Spleen (tissue), 11 donors: Measurements from ENCODE around the gene NPPC. TPM values are rescaled to one million over a fixed set of nuclear protein-coding genes. Genes with fewer than 3 reads are reported as not detected.
A peak's percentile ranks its signal among the peaks of the same experiment; 100 is the strongest.

Experiments
- DNase-seq: peaks from one replicate; pipeline ENCODE4 v3.0.0-alpha.2; 2020
- H3K27ac ChIP-seq, 8 donors: fragments of 200-600 bp; sonication (generic) in 7 of 8; 1 replicate in 4 of 8; 2 replicates in 4 of 8; pipeline versions ENCODE4 v1.5.0 to v1.8.0; 2016 to 2021; ENCODE audit warnings: inconsistent platforms in 4 of 8, mild to moderate bottlenecking in 4 of 8, moderate library complexity in 1 of 8
- H3K27me3 ChIP-seq, 7 donors: fragments of 200-600 bp; sonication (generic) in 6 of 7; replicated peaks in 1 of 7; 1 replicate in 4 of 7; 2 replicates in 3 of 7; pipeline versions ENCODE4 v1.5.0 to v1.8.0; 2016 to 2021; ENCODE audit warnings: inconsistent platforms in 3 of 7, mild to moderate bottlenecking in 1 of 7
- H3K36me3 ChIP-seq, 6 donors: fragments of 200-600 bp; sonication (generic) in 5 of 6; 1 replicate in 4 of 6; 2 replicates in 2 of 6; pipeline versions ENCODE4 v1.5.0 to v1.8.0; 2016 to 2021; ENCODE audit warnings: inconsistent platforms in 2 of 6
- H3K4me1 ChIP-seq, 6 donors: fragments of 200-600 bp; sonication (generic) in 5 of 6; 1 replicate in 3 of 6; 2 replicates in 3 of 6; pipeline versions ENCODE4 v1.5.0 to v1.8.0; 2016 to 2021; ENCODE audit warnings: inconsistent platforms in 3 of 6
- H3K4me3 ChIP-seq, 8 donors: fragments of 200-600 bp; sonication (generic) in 7 of 8; 1 replicate in 4 of 8; 2 replicates in 4 of 8; pipeline versions ENCODE4 v1.5.0 to v1.8.0; 2016 to 2021; ENCODE audit warnings: inconsistent platforms in 4 of 8, mild to moderate bottlenecking in 4 of 8, moderate library complexity in 2 of 8
- H3K9me3 ChIP-seq, 8 donors: fragments of 200-600 bp; sonication (generic) in 7 of 8; 1 replicate in 4 of 8; 2 replicates in 4 of 8; pipeline versions ENCODE4 v1.5.0 to v1.8.0; 2016 to 2021; ENCODE audit warnings: inconsistent platforms in 4 of 8
- CTCF ChIP-seq, 11 experiments: fragments of 200-600 bp in 7 of 11; fragments of 450-650 bp in 4 of 11; sonication (generic) in 4 of 11; IDR thresholded peaks in 8 of 11; conservative IDR thresholded peaks in 3 of 11; 1 replicate in 7 of 11; 2 replicates in 4 of 11; pipeline versions ENCODE4 v1.4.0 to v1.8.0; 2016 to 2021; ENCODE audit warnings: antibody characterized with exemption in 11 of 11, inconsistent platforms in 4 of 11, mild to moderate bottlenecking in 1 of 11
- POLR2A ChIP-seq, 3 donors: fragments of 450-650 bp; IDR thresholded peaks; one replicate each; pipeline ENCODE4 v1.5.1; 2017; ENCODE audit warnings: antibody characterized with exemption in 3 of 3, mild to moderate bottlenecking in 1 of 3
- POLR2AphosphoS5 ChIP-seq, 3 donors: sonication (generic); formaldehyde crosslinking; IDR thresholded peaks; one replicate each; pipeline ENCODE4 v1.5.1; 2017; ENCODE audit warnings: antibody characterized with exemption in 3 of 3
- WGBS, 5 donors: extraction: QIAGEN DNeasy Blood & Tissue Kit in 3 of 5; methylation state at CpG; one replicate each; pipeline versions ENCODE4 v1.1.5 to v1.1.7; 2013 to 2018; 5-methylcytosine and 5-hydroxymethylcytosine counted together
- intact Hi-C: fragments of 100-400 bp; cut with DNase I; formaldehyde crosslinking; loops from one replicate; pipeline ENCODE4 v1.15.0; 2023; ENCODE audit warnings: low total_unique reads
- polyA plus RNA-seq, 3 donors: library from polyadenylated mRNA; stranded (reverse); fragments of 200-250 nt; gene quantifications; one replicate each; pipeline ENCODE4 v1.2.1, GENCODE V29; 2013
- total RNA-seq, 7 donors: library from RNA; depleted of rRNA in 3 of 7; stranded (reverse); fragments of >200 nt in 3 of 7; fragmentation: NEBNext Ultra II Directional in 4 of 7; extraction: Animal tissue kit (Norgen Biotek cat#: 25700) in 4 of 7; gene quantifications; one replicate each; pipeline versions ENCODE4 v1.1.0 to v1.2.1, GENCODE V29; 2016 to 2021
- donor health status: healthy with polysubstance abuse.
- donor health status: DM: no; HTN: no; CAD: no; lungs with moderate emphysema.
- donor health status: DM: no; HTN: no; CAD: no.
- donor health status: Bipolar disorder and iron deficiency.
- donor health status: healthy.
- donor health status: DM: no; HTN: no; CAD: no.
- donor health status: DM: yes; HTN: yes; CAD: no.

Gene NPPC
- total and polyA plus RNA-seq, 10 donors: 0.10 to 2.2 (median 0.84) TPM; not detected in 6

GRCh38 chr2:231923010-231923344, 3.2 kb downstream of the NPPC start:
- no peaks in the 10 kb centered on the region for H3K9me3 ChIP-seq
- no peak overlapping the region for H3K27ac ChIP-seq
- peaks cover 0 to 85% (median 44%) of the 10 kb centered on the region in 7 donors for H3K27me3 ChIP-seq
- H3K4me1 ChIP-seq: peaks cover 20 to 32% (median 27%) of the 10 kb centered on the region in 6 donors
- peak; percentile 47 for DNase-seq
- H3K36me3 ChIP-seq: no peaks in the 10 kb centered on the region
- no peak overlapping the region for H3K4me3 ChIP-seq
- WGBS, 5 donors: 61 to 91% (median 71%) methylated on average over 3 of the region's 3 CpGs
- TF ChIP-seq POLR2A (IDR thresholded peaks at IDR 0.05): no peak
- TF ChIP-seq CTCF (IDR thresholded peaks at IDR 0.05 in 8 of 11, conservative IDR thresholded peaks at IDR 0.05 in 3 of 11): no peak
- TF ChIP-seq POLR2AphosphoS5 (IDR thresholded peaks at IDR 0.05): no peak
- intact Hi-C loops: no loop called here

DNA sequence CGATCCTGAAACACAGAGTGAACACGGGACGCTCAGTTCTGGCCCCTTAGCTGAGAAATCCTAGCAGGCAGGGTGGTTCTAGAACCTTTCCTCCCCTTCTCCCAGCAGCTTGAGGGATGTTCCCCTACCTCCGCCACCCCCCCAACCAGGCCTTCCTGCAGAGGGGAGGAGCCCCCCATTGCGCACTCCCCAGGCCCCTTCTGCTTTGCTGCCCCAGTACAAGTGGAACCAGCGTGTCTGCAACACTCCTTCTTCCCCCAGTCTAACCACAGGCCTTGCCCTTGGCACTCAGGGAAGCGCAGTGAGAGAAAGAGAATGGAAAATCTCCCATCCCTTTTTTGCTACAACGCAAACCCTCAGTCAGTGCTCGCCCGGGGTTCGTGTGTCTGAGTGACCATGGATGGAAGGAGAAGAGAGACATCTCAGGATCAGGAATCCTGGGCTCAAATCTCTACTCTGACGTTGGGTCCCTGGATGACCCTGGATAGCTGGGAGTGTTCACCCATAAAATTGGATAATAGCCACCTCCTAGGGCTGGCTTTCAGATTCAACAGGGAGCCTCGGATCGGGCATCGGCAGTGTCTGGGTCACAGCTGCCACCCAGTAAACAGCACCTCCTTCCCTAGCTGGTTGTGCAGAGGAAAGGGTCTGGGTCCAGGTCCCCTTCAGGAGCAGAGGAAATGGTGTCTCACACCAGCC, 3.7 kb downstream of the NPPC start:
- 83 to 90% (median 87%) methylated on average over 12 to 15 of the region's 15 CpGs for WGBS, 5 donors
- intact Hi-C loops: no loop called here
- Histone ChIP-seq H3K9me3 (no peaks in the 10 kb centered on the region), H3K4me1 (peaks cover 20 to 30% (median 27%) of the 10 kb centered on the region in 6 donors), H3K27me3 (peaks cover 0 to 79% (median 40%) of the 10 kb centered on the region in 7 donors), H3K4me3 (no peak overlapping the region), H3K36me3 (no peaks in the 10 kb centered on the region), H3K27ac (no peak overlapping the region)
- DNase-seq: peak; percentile 48
- no peak for TF ChIP-seq CTCF (IDR thresholded peaks at IDR 0.05 in 8 of 11, conservative IDR thresholded peaks at IDR 0.05 in 3 of 11)
- TF ChIP-seq POLR2A (IDR thresholded peaks at IDR 0.05): no peak
- TF ChIP-seq POLR2AphosphoS5 (IDR thresholded peaks at IDR 0.05): no peak

DNA sequence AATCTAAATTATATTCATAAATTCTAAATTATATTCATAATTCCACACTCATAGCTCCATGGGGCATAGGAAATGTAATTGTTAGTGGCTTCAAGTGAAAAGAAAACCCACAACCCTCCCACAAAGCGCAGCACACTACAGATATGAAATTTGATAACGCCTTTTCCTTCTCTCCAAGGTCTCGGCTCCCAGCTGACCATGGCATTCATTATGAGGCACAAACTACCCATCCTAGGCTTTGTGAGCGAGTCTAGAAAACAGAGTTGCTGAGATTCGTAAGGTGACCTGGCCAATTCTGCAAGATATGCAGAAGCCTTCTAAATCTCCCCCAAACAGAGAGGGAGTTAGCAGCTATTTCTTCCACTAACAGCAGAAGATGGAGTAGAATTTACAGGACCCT, 5.4 kb downstream of the NPPC start:
- WGBS, 5 donors: 56 to 71% (median 62%) methylated on average over 5 of the region's 5 CpGs

More for the DNA sequence above, 5.4 kb downstream of the NPPC start:
- DNase-seq: no peak
- Histone ChIP-seq H3K36me3 (no peaks in the 10 kb centered on the region), H3K4me1 (peaks cover 4 to 13% (median 11%) of the 10 kb centered on the region in 6 donors), H3K27me3 (peaks cover 0 to 63% (median 23%) of the 10 kb centered on the region in 7 donors), H3K27ac (no peak overlapping the region), H3K9me3 (no peaks in the 10 kb centered on the region), H3K4me3 (no peak overlapping the region)
- intact Hi-C loops: no loop called here
- TF ChIP-seq CTCF (IDR thresholded peaks at IDR 0.05 in 8 of 11, conservative IDR thresholded peaks at IDR 0.05 in 3 of 11) (no peak), POLR2AphosphoS5 (IDR thresholded peaks at IDR 0.05) (no peak), POLR2A (IDR thresholded peaks at IDR 0.05) (no peak)
